Transverse colon (tissue), 3 donors: ENCODE results near the gene MRAS.

ENCODE experiments used
- CTCF ChIP-seq, 5 experiments: fragments of 200-600 bp in 3 of 5; fragments of 450-650 bp in 2 of 5; sonication (generic) in 3 of 5; IDR thresholded peaks; 1 replicate in 2 of 5; 2 replicates in 3 of 5; pipeline ENCODE4 v1.5.1; 2016 to 2017; ENCODE audit warnings: antibody characterized with exemption in 5 of 5, inconsistent platforms in 3 of 5, mild to moderate bottlenecking in 2 of 5, moderate library complexity in 1 of 5
- POLR2A ChIP-seq: fragments of 450-650 bp; IDR thresholded peaks from one replicate; pipeline ENCODE4 v1.6.1; 2016; ENCODE audit warnings: antibody characterized with exemption, mild to moderate bottlenecking, moderate library complexity

- no peak for TF ChIP-seq CTCF (IDR thresholded peaks at IDR 0.05)
- no peak for TF ChIP-seq POLR2A
Measured at GRCh38 chr3:138314751-138315150, 33.6 kb upstream of the MRAS start.
